Stimulated activated CD4-positive, alpha-beta T cell treated with anti-CD3 and anti-CD28 coated beads, Interleukin-4, amount 100 ng/mL, for 48 hours (primary cell): ENCODE measurements around the gene PLEKHH2.
"Not testable (repeated sequence)": the region's sequence is repeated elsewhere in the genome, so short reads cannot be mapped to it uniquely, and the experiment has no call there.

Experiments used
- DNase-seq, 2 donors: peaks; one replicate each; pipeline ENCODE4 v3.0.0-alpha.2; 2020; ENCODE audit warnings: low read depth in 2 of 2

Gene PLEKHH2

GRCh38 chr2:43636621-43637020 is 439 bp upstream of the PLEKHH2 start:
- no peak for DNase-seq

GRCh38 chr2:43642363-43642762 is 5.3 kb downstream of the PLEKHH2 start:
- DNase-seq: no peak

- no peak for DNase-seq
Observed at GRCh38 chr2:43643680-43644079, 6.6 kb downstream of the PLEKHH2 start.

- no peak for DNase-seq
Observed at GRCh38 chr2:43648994-43649701, 12.1 kb downstream of the PLEKHH2 start.

- DNase-seq: no peak
Observed at GRCh38 chr2:43653506-43653905, 16.4 kb downstream of the PLEKHH2 start.

GRCh38 chr2:43657241-43657640 is 20.2 kb downstream of the PLEKHH2 start:
- DNase-seq: no peak

- DNase-seq: no peak
Observed at GRCh38 chr2:43675646-43676321, 38.7 kb downstream of the PLEKHH2 start.

GRCh38 chr2:43676322-43677050 is 39.4 kb downstream of the PLEKHH2 start, which contains the start of gene C1GALT1C1L:
Gene C1GALT1C1L, minus strand, starts transcription at chr2:43676429. Its CDS starts 107 bp downstream, at chr2:43676322.
- peak in 1 of 2 donors; percentile 15 for DNase-seq

- not testable (repeated sequence) for DNase-seq
Observed at GRCh38 chr2:43677783-43678182, 40.7 kb downstream of the PLEKHH2 start.

GRCh38 chr2:43685357-43685756 is 48.3 kb downstream of the PLEKHH2 start:
- DNase-seq: no peak

- DNase-seq: no peak
Observed at GRCh38 chr2:43689999-43690398, 52.9 kb downstream of the PLEKHH2 start.

- DNase-seq: no peak
Observed at GRCh38 chr2:43692428-43692994, 55.5 kb downstream of the PLEKHH2 start.

- DNase-seq: not testable (repeated sequence)
Observed at GRCh38 chr2:43698140-43698539, 61.1 kb downstream of the PLEKHH2 start.

- DNase-seq: no peak
Observed at GRCh38 chr2:43699761-43700160, 62.7 kb downstream of the PLEKHH2 start.

GRCh38 chr2:43701111-43701510 is 64.1 kb downstream of the PLEKHH2 start:
- no peak for DNase-seq

GRCh38 chr2:43707255-43708015 is 70.4 kb downstream of the PLEKHH2 start:
- DNase-seq: no peak

- no peak for DNase-seq
Observed at GRCh38 chr2:43708178-43708577, 71.1 kb downstream of the PLEKHH2 start.

GRCh38 chr2:43708891-43709290 is 71.8 kb downstream of the PLEKHH2 start:
- DNase-seq: no peak

GRCh38 chr2:43710866-43711265 is 73.8 kb downstream of the PLEKHH2 start:
- DNase-seq: no peak

- no peak for DNase-seq
Observed at GRCh38 chr2:43714164-43714563, 77.1 kb downstream of the PLEKHH2 start.

- DNase-seq: no peak
Observed at GRCh38 chr2:43715300-43716098, 78.4 kb downstream of the PLEKHH2 start.
